GM23338 (cell line): ENCODE data around the gene CCDC187. TPM values are rescaled to one million over a fixed set of nuclear protein-coding genes. Genes with fewer than 3 reads are reported as not detected.

ENCODE experiments used
- ATAC-seq: fragments of 200-7000 bp; cut with Tn5 transposase; 3 replicates; pipeline ENCODE4 v1.9.1; 2020
- DNase-seq: peaks from one replicate; pipeline ENCODE4 v3.0.0-alpha.2; 2015; ENCODE audit warnings: low spot score
- H2AFZ ChIP-seq: fragments of 200-600 bp; sonication (generic); 2 replicates; pipeline ENCODE4 v1.8.0; 2016; ENCODE audit warnings: antibody characterized with exemption, mild to moderate bottlenecking, moderate library complexity
- H3F3A ChIP-seq: fragments of 200-600 bp; sonication (generic); replicated peaks from 2 replicates; pipeline ENCODE4 v1.8.0; 2017; ENCODE audit warnings: antibody characterized with exemption, mixed run types, low read depth
- H3K27ac ChIP-seq: fragments of 200-600 bp; sonication (generic); 2 replicates; pipeline ENCODE4 v1.6.1; 2016; ENCODE audit warnings: low read depth
- H3K27me3 ChIP-seq: fragments of 200-600 bp; sonication (generic); 2 replicates; pipeline ENCODE4 v1.8.0; 2016; ENCODE audit warnings: mild to moderate bottlenecking, mixed run types, moderate library complexity; ENCODE audit not compliant: insufficient read depth
- H3K36me3 ChIP-seq: fragments of 200-600 bp; sonication (generic); 2 replicates; pipeline ENCODE4 v1.8.0; 2016; ENCODE audit warnings: mild to moderate bottlenecking; ENCODE audit not compliant: insufficient read depth
- H3K4me1 ChIP-seq: fragments of 200-600 bp; sonication (generic); 2 replicates; pipeline ENCODE4 v1.8.0; 2016; ENCODE audit warnings: mild to moderate bottlenecking, moderate library complexity; ENCODE audit not compliant: insufficient read depth
- H3K4me2 ChIP-seq: fragments of 200-600 bp; sonication (generic); 2 replicates; pipeline ENCODE4 v1.7.1; 2017; ENCODE audit warnings: mixed run types
- H3K4me3 ChIP-seq: fragments of 200-600 bp; sonication (generic); 2 replicates; pipeline ENCODE4 v1.6.1; 2016; ENCODE audit warnings: mixed run types
- H3K79me2 ChIP-seq: fragments of 200-600 bp; sonication (generic); replicated peaks from 2 replicates; pipeline ENCODE4 v1.8.0; 2017; ENCODE audit warnings: mild to moderate bottlenecking; ENCODE audit not compliant: insufficient read depth
- H3K9me2 ChIP-seq: fragments of 200-600 bp; sonication (generic); 2 replicates; pipeline ENCODE4 v1.8.0; 2017; ENCODE audit not compliant: insufficient read depth
- H4K20me1 ChIP-seq: fragments of 200-600 bp; sonication (generic); replicated peaks from 2 replicates; pipeline ENCODE4 v1.8.0; 2017; ENCODE audit warnings: mild to moderate bottlenecking; ENCODE audit not compliant: insufficient read depth
- H3K27ac Mint-ChIP-seq: 2 replicates; pipeline ENCODE4 v1.8.0; 2020; ENCODE audit warnings: inconsistent platforms, mild to moderate bottlenecking, moderate library complexity, mixed read lengths
- H3K27me3 Mint-ChIP-seq: 3 replicates; pipeline ENCODE4 v1.8.0; 2022; ENCODE audit warnings: low read depth, mild to moderate bottlenecking, moderate library complexity, mixed read lengths, inconsistent platforms; ENCODE audit not compliant: insufficient read depth, poor library complexity
- H3K36me3 Mint-ChIP-seq: 3 replicates; pipeline ENCODE4 v1.8.0; 2021; ENCODE audit warnings: low read depth, mild to moderate bottlenecking, inconsistent platforms, moderate library complexity, mixed read lengths
- H3K4me1 Mint-ChIP-seq: 3 replicates; pipeline ENCODE4 v1.8.0; 2020; ENCODE audit warnings: mild to moderate bottlenecking, inconsistent platforms, mixed read lengths
- H3K4me3 Mint-ChIP-seq: 3 replicates; pipeline ENCODE4 v1.8.0; 2021; ENCODE audit warnings: moderate library complexity, mild to moderate bottlenecking, inconsistent platforms, mixed read lengths
- H3K9me3 Mint-ChIP-seq: 3 replicates; pipeline ENCODE4 v1.8.0; 2020; ENCODE audit warnings: moderate library complexity, mild to moderate bottlenecking, inconsistent platforms, mixed read lengths
- CREB1 ChIP-seq: fragments of 250-450 bp; sonication (Bioruptor Pico); IDR thresholded peaks from 2 replicates; pipeline ENCODE4 v1.5.0; 2020; ENCODE audit warnings: low read depth, mild to moderate bottlenecking, moderate library complexity
- EZH2 ChIP-seq: fragments of 200-600 bp; sonication (generic); IDR thresholded peaks from one replicate; pipeline ENCODE4 v1.8.0; 2017; ENCODE audit warnings: antibody characterized with exemption, mild to moderate bottlenecking, low read depth; ENCODE audit not compliant: unreplicated experiment
- EZH2phosphoT487 ChIP-seq: fragments of 200-600 bp; sonication (generic); IDR thresholded peaks from one replicate; pipeline ENCODE4 v1.8.1; 2018; ENCODE audit warnings: antibody characterized with exemption; ENCODE audit not compliant: unreplicated experiment
- JUNB ChIP-seq: IDR thresholded peaks from one replicate; pipeline ENCODE4 v1.6.1; 2016; ENCODE audit warnings: antibody characterized with exemption; ENCODE audit not compliant: unreplicated experiment
- NANOG ChIP-seq: IDR thresholded peaks from 2 replicates; pipeline ENCODE4 v1.6.1; 2016; ENCODE audit warnings: antibody characterized with exemption, borderline replicate concordance
- POLR2AphosphoS5 ChIP-seq: IDR thresholded peaks from 2 replicates; pipeline ENCODE4 v1.6.1; 2016; ENCODE audit warnings: antibody characterized with exemption, low read depth
- STAT1 ChIP-seq: IDR thresholded peaks from one replicate; pipeline ENCODE4 v1.6.1; 2016; ENCODE audit warnings: antibody characterized with exemption; ENCODE audit not compliant: unreplicated experiment
- ZNF114 ChIP-seq: fragments of 250-450 bp; sonication (Bioruptor Pico); IDR thresholded peaks from 2 replicates; pipeline ENCODE4 v1.5.0; 2020; ENCODE audit warnings: mild to moderate bottlenecking, moderate library complexity
- ZNF331 ChIP-seq: fragments of 250-450 bp; sonication (Bioruptor Pico); IDR thresholded peaks from 2 replicates; pipeline ENCODE4 v1.5.0; 2020; ENCODE audit warnings: low read depth, mild to moderate bottlenecking, moderate library complexity
- polyA plus RNA-seq: library from polyadenylated mRNA; unstranded; fragments of >200 nt; fragmentation: Nextera tagmentation; extraction: Ambion mirVana; gene quantifications from 2 replicates; pipeline ENCODE4 v1.2.1, GENCODE V29; 2016
- total RNA-seq: library from RNA; depleted of rRNA; stranded (reverse); fragments of >200 nt; shearing (Covaris generic); gene quantifications from 2 replicates; pipeline ENCODE4 v1.2.3, GENCODE V29; 2014
- TF ChIP-seq, protein P1 (sequence below), 2 experiments: fragments of 200-600 bp in 1 of 2; sonication (generic) in 1 of 2; conservative IDR thresholded peaks; 2 replicates each; pipeline versions ENCODE4 v1.5.1 to v1.6.1; 2016 to 2017; ENCODE audit warnings: antibody characterized with exemption in 2 of 2, low read depth in 2 of 2, mild to moderate bottlenecking in 2 of 2, moderate library complexity in 1 of 2
- TF ChIP-seq, protein P2 (sequence below): IDR thresholded peaks from one replicate; pipeline ENCODE4 v1.6.1; 2018; ENCODE audit warnings: antibody characterized with exemption; ENCODE audit not compliant: unreplicated experiment
- TF ChIP-seq, protein P3 (sequence below): IDR thresholded peaks from 2 replicates; pipeline ENCODE4 v1.6.1; 2016; ENCODE audit warnings: antibody characterized with exemption
- TF ChIP-seq, protein P4 (sequence below): fragments of 250-450 bp; sonication (Bioruptor Pico); IDR thresholded peaks from 2 replicates; pipeline ENCODE4 v1.5.0; 2020; ENCODE audit warnings: mild to moderate bottlenecking, moderate library complexity

Gene CCDC187
- total and polyA plus RNA-seq, 2 experiments from 2014 or later: 0.14 TPM; not detected in 1

DNA sequence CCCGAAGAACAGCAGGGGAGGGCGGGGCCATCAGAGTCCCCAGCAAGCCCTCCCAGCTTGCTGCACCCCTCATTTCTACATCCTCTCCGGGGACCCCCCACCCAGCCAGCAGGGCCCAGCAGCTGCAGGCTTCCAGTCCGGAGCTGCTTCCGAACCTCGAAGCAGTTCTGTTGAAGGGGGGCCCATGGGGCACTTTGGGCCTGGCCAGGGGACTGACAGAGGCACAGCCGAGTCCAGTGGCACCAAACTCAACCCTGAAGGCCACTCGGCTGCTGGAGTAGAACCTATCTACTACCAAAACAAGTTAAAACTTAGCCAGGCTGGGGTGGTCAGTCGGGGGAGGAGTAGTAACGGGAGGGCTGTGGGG is 8.1 kb upstream of the CCDC187 start:
- DNase-seq: no peak
- Histone ChIP-seq H3F3A (peaks cover 22% of the 10 kb centered on the region), H3K27ac (no peak overlapping the region), H3K79me2 (no peaks in the 10 kb centered on the region), H3K9me2 (no peaks in the 10 kb centered on the region), H3K4me2 (no peak overlapping the region), H3K36me3 (no peaks in the 10 kb centered on the region), H3K27me3 (no peaks in the 10 kb centered on the region), H2AFZ (no peak overlapping the region), H3K4me1 (no peaks in the 10 kb centered on the region), H3K4me3 (no peak overlapping the region), H4K20me1 (no peaks in the 10 kb centered on the region)
- no peak overlapping the region for H3K4me3 Mint-ChIP-seq
- H3K27ac Mint-ChIP-seq: no peak overlapping the region
- peaks cover 17% of the 10 kb centered on the region for H3K9me3 Mint-ChIP-seq
- H3K4me1 Mint-ChIP-seq: no peaks in the 10 kb centered on the region
- TF ChIP-seq, protein P1, sequence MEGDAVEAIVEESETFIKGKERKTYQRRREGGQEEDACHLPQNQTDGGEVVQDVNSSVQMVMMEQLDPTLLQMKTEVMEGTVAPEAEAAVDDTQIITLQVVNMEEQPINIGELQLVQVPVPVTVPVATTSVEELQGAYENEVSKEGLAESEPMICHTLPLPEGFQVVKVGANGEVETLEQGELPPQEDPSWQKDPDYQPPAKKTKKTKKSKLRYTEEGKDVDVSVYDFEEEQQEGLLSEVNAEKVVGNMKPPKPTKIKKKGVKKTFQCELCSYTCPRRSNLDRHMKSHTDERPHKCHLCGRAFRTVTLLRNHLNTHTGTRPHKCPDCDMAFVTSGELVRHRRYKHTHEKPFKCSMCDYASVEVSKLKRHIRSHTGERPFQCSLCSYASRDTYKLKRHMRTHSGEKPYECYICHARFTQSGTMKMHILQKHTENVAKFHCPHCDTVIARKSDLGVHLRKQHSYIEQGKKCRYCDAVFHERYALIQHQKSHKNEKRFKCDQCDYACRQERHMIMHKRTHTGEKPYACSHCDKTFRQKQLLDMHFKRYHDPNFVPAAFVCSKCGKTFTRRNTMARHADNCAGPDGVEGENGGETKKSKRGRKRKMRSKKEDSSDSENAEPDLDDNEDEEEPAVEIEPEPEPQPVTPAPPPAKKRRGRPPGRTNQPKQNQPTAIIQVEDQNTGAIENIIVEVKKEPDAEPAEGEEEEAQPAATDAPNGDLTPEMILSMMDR (conservative IDR thresholded peaks at IDR 0.05; ENCODE audit: low read depth in 2 of 2): no peak
- TF ChIP-seq, protein P2, sequence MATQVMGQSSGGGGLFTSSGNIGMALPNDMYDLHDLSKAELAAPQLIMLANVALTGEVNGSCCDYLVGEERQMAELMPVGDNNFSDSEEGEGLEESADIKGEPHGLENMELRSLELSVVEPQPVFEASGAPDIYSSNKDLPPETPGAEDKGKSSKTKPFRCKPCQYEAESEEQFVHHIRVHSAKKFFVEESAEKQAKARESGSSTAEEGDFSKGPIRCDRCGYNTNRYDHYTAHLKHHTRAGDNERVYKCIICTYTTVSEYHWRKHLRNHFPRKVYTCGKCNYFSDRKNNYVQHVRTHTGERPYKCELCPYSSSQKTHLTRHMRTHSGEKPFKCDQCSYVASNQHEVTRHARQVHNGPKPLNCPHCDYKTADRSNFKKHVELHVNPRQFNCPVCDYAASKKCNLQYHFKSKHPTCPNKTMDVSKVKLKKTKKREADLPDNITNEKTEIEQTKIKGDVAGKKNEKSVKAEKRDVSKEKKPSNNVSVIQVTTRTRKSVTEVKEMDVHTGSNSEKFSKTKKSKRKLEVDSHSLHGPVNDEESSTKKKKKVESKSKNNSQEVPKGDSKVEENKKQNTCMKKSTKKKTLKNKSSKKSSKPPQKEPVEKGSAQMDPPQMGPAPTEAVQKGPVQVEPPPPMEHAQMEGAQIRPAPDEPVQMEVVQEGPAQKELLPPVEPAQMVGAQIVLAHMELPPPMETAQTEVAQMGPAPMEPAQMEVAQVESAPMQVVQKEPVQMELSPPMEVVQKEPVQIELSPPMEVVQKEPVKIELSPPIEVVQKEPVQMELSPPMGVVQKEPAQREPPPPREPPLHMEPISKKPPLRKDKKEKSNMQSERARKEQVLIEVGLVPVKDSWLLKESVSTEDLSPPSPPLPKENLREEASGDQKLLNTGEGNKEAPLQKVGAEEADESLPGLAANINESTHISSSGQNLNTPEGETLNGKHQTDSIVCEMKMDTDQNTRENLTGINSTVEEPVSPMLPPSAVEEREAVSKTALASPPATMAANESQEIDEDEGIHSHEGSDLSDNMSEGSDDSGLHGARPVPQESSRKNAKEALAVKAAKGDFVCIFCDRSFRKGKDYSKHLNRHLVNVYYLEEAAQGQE: no peak
- TF ChIP-seq STAT1 (no peak), EZH2phosphoT487 (no peak), ZNF331 (CRISPR knock-in tag) (no peak), JUNB (no peak), POLR2AphosphoS5 (no peak), CREB1 (no peak), ZNF114 (CRISPR knock-in tag) (no peak), NANOG (no peak), EZH2 (no peak)
- TF ChIP-seq, protein P3, sequence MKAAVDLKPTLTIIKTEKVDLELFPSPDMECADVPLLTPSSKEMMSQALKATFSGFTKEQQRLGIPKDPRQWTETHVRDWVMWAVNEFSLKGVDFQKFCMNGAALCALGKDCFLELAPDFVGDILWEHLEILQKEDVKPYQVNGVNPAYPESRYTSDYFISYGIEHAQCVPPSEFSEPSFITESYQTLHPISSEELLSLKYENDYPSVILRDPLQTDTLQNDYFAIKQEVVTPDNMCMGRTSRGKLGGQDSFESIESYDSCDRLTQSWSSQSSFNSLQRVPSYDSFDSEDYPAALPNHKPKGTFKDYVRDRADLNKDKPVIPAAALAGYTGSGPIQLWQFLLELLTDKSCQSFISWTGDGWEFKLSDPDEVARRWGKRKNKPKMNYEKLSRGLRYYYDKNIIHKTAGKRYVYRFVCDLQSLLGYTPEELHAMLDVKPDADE: no peak
- TF ChIP-seq, protein P4, sequence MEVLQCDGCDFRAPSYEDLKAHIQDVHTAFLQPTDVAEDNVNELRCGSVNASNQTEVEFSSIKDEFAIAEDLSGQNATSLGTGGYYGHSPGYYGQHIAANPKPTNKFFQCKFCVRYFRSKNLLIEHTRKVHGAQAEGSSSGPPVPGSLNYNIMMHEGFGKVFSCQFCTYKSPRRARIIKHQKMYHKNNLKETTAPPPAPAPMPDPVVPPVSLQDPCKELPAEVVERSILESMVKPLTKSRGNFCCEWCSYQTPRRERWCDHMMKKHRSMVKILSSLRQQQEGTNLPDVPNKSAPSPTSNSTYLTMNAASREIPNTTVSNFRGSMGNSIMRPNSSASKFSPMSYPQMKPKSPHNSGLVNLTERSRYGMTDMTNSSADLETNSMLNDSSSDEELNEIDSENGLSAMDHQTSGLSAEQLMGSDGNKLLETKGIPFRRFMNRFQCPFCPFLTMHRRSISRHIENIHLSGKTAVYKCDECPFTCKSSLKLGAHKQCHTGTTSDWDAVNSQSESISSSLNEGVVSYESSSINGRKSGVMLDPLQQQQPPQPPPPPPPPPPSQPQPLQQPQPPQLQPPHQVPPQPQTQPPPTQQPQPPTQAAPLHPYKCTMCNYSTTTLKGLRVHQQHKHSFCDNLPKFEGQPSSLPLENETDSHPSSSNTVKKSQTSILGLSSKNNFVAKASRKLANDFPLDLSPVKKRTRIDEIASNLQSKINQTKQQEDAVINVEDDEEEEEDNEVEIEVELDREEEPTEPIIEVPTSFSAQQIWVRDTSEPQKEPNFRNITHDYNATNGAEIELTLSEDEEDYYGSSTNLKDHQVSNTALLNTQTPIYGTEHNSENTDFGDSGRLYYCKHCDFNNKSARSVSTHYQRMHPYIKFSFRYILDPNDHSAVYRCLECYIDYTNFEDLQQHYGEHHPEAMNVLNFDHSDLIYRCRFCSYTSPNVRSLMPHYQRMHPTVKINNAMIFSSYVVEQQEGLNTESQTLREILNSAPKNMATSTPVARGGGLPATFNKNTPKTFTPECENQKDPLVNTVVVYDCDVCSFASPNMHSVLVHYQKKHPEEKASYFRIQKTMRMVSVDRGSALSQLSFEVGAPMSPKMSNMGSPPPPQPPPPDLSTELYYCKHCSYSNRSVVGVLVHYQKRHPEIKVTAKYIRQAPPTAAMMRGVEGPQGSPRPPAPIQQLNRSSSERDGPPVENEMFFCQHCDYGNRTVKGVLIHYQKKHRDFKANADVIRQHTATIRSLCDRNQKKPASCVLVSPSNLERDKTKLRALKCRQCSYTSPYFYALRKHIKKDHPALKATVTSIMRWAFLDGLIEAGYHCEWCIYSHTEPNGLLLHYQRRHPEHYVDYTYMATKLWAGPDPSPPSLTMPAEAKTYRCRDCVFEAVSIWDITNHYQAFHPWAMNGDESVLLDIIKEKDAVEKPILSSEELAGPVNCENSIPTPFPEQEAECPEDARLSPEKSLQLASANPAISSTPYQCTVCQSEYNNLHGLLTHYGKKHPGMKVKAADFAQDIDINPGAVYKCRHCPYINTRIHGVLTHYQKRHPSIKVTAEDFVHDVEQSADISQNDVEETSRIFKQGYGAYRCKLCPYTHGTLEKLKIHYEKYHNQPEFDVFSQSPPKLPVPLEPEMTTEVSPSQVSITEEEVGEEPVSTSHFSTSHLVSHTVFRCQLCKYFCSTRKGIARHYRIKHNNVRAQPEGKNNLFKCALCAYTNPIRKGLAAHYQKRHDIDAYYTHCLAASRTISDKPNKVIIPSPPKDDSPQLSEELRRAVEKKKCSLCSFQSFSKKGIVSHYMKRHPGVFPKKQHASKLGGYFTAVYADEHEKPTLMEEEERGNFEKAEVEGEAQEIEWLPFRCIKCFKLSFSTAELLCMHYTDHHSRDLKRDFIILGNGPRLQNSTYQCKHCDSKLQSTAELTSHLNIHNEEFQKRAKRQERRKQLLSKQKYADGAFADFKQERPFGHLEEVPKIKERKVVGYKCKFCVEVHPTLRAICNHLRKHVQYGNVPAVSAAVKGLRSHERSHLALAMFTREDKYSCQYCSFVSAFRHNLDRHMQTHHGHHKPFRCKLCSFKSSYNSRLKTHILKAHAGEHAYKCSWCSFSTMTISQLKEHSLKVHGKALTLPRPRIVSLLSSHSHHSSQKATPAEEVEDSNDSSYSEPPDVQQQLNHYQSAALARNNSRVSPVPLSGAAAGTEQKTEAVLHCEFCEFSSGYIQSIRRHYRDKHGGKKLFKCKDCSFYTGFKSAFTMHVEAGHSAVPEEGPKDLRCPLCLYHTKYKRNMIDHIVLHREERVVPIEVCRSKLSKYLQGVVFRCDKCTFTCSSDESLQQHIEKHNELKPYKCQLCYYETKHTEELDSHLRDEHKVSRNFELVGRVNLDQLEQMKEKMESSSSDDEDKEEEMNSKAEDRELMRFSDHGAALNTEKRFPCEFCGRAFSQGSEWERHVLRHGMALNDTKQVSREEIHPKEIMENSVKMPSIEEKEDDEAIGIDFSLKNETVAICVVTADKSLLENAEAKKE (CRISPR knock-in tag): no peak
- peaks cover 9% of the 10 kb centered on the region for H3K27me3 Mint-ChIP-seq
- H3K36me3 Mint-ChIP-seq: no peaks in the 10 kb centered on the region; the same call in 2 of the 3 replicates
- no peak for ATAC-seq
